ENCODE data around the gene GCSAM.

Gene GCSAM
- total RNA-seq: 20.2 to 38.6 reads per million in 2 donors

GRCh38 chr3:112132975-112133448 is at the start of gene GCSAM:
Gene GCSAM (minus strand): TSS chr3:112133248. CDS start chr3:112133120, 128 bp downstream.
- no peak for DNase-seq

- DNase-seq: no peak
Measured at GRCh38 chr3:112175646-112176045, 42.6 kb upstream of the GCSAM start.

- DNase-seq: no peak
Measured at GRCh38 chr3:112175037-112175436, 42.0 kb upstream of the GCSAM start.

GRCh38 chr3:112171144-112171543 is 38.1 kb upstream of the GCSAM start:
- no peak for DNase-seq

- no peak for DNase-seq
Measured at GRCh38 chr3:112170046-112170445, 37.0 kb upstream of the GCSAM start.

- DNase-seq: no peak
Measured at GRCh38 chr3:112167758-112168157, 34.7 kb upstream of the GCSAM start.

GRCh38 chr3:112149136-112149535 is 16.1 kb upstream of the GCSAM start:
- DNase-seq: no peak

- DNase-seq: no peak
Measured at GRCh38 chr3:112143689-112144088, 10.6 kb upstream of the GCSAM start.

GRCh38 chr3:112143251-112143650 is 10.2 kb upstream of the GCSAM start:
- no peak for DNase-seq

- no peak for DNase-seq
Measured at GRCh38 chr3:112141293-112141692, 8.2 kb upstream of the GCSAM start.

GRCh38 chr3:112140584-112140983 is 7.5 kb upstream of the GCSAM start:
- no peak for DNase-seq

- DNase-seq: no peak
Measured at GRCh38 chr3:112138219-112138969, 5.3 kb upstream of the GCSAM start.

- no peak for DNase-seq
Measured at GRCh38 chr3:112137781-112138180, 4.7 kb upstream of the GCSAM start.

GRCh38 chr3:112136959-112137693 is 4.1 kb upstream of the GCSAM start:
- DNase-seq: no peak

- no peak for DNase-seq
Measured at GRCh38 chr3:112136046-112136445, 3.0 kb upstream of the GCSAM start.

- DNase-seq: no peak
Measured at GRCh38 chr3:112134335-112135124, 1.5 kb upstream of the GCSAM start.

- no peak for DNase-seq
Measured at GRCh38 chr3:112133626-112134334, 732 bp upstream of the GCSAM start.

GRCh38 chr3:112132554-112132953 is 494 bp downstream of the GCSAM start:
- DNase-seq: no peak

GRCh38 chr3:112132088-112132487 is 960 bp downstream of the GCSAM start:
- DNase-seq: no peak

- no peak for DNase-seq
Measured at GRCh38 chr3:112131111-112131510, 1.9 kb downstream of the GCSAM start.

- no peak for DNase-seq
Measured at GRCh38 chr3:112130638-112130993, 2.4 kb downstream of the GCSAM start.

GRCh38 chr3:112129925-112130637 is 3.0 kb downstream of the GCSAM start:
- no peak for DNase-seq

Data from activated gamma-delta T cell (primary cell).